Ectodermal cell (in vitro differentiated cells): ENCODE data around the gene VWA8.

Experiments used
- H3K27ac ChIP-seq: 2 replicates; pipeline ENCODE4 v1.7.0; 2013; ENCODE audit warnings: mild to moderate bottlenecking, low read depth, low read length; ENCODE audit not compliant: insufficient read depth, poor library complexity, severe bottlenecking
- H3K27me3 ChIP-seq: 2 replicates; pipeline ENCODE4 v1.7.0; 2013; ENCODE audit warnings: mild to moderate bottlenecking, low read length; ENCODE audit not compliant: insufficient read depth, control insufficient read depth, poor library complexity, severe bottlenecking
- H3K36me3 ChIP-seq: one replicate; pipeline ENCODE4 v1.7.0; 2013; ENCODE audit warnings: low read length; ENCODE audit not compliant: control insufficient read depth, insufficient read depth
- H3K4me1 ChIP-seq: one replicate; pipeline ENCODE4 v1.7.0; 2013; ENCODE audit warnings: low read length; ENCODE audit not compliant: control insufficient read depth, insufficient read depth
- H3K4me3 ChIP-seq: 2 replicates; pipeline ENCODE4 v1.7.0; 2013; ENCODE audit warnings: low read depth, low read length, control low read depth; ENCODE audit not compliant: insufficient read depth
- H3K9me3 ChIP-seq: 2 replicates; pipeline ENCODE4 v1.7.0; 2013; ENCODE audit warnings: mild to moderate bottlenecking, low read length, moderate library complexity; ENCODE audit not compliant: control insufficient read depth
- WGBS, 2 experiments: methylation state at CpG; one replicate each; pipeline ENCODE4 v1.1.7; 2013; ENCODE audit warnings: missing lambda C conversion rate in 2 of 2; 5-methylcytosine and 5-hydroxymethylcytosine counted together

The VWA8 gene

GRCh38 chr13:41945926-41946325 is 15.0 kb downstream of the VWA8 start:
- Histone ChIP-seq H3K4me1 (no peaks in the 10 kb centered on the region), H3K27me3 (no peaks in the 10 kb centered on the region), H3K27ac (no peak overlapping the region), H3K36me3 (no peaks in the 10 kb centered on the region), H3K9me3 (no peaks in the 10 kb centered on the region), H3K4me3 (no peak overlapping the region)

- Histone ChIP-seq H3K9me3 (no peaks in the 10 kb centered on the region), H3K4me1 (no peaks in the 10 kb centered on the region), H3K27ac (no peak overlapping the region), H3K27me3 (no peaks in the 10 kb centered on the region), H3K36me3 (no peaks in the 10 kb centered on the region), H3K4me3 (no peak overlapping the region)
- 85 to 86% methylated on average over 3 of the region's 3 CpGs for WGBS, 2 experiments
These were observed 16.1 kb downstream of the VWA8 start for GRCh38 chr13:41944635-41945397.

DNA sequence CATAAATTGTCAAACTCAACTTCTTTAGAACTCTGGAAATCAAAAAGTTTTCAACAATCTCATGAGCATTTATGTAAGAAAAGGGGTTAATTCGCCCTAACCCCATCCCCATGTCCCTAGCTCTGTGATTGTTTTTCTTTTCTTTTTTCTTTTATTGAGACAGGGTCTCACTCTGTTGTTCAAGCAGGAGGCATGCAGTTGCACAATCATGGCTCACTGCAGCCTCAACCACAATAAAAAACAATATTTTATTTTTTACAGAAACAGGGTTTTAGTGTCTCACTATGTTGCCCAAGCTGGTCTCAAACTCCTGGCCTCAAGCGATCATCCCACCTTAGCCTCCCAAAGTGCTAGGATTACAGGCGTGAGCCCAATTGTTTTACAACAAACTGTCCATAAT is 16.7 kb downstream of the VWA8 start:
- WGBS, 2 experiments = 89 to 90% methylated on average over 3 of the region's 3 CpGs
- Histone ChIP-seq H3K9me3 (no peaks in the 10 kb centered on the region), H3K27ac (no peak overlapping the region), H3K36me3 (no peaks in the 10 kb centered on the region), H3K27me3 (no peaks in the 10 kb centered on the region), H3K4me1 (no peaks in the 10 kb centered on the region), H3K4me3 (no peak overlapping the region)

- Histone ChIP-seq H3K27me3 (no peaks in the 10 kb centered on the region), H3K4me3 (no peak overlapping the region), H3K4me1 (no peaks in the 10 kb centered on the region), H3K27ac (no peak overlapping the region), H3K9me3 (no peaks in the 10 kb centered on the region), H3K36me3 (no peaks in the 10 kb centered on the region)
- WGBS, 2 experiments = 94 to 95% methylated on average over 2 of the region's 2 CpGs
These were observed 18.3 kb downstream of the VWA8 start for GRCh38 chr13:41942462-41943094.

DNA sequence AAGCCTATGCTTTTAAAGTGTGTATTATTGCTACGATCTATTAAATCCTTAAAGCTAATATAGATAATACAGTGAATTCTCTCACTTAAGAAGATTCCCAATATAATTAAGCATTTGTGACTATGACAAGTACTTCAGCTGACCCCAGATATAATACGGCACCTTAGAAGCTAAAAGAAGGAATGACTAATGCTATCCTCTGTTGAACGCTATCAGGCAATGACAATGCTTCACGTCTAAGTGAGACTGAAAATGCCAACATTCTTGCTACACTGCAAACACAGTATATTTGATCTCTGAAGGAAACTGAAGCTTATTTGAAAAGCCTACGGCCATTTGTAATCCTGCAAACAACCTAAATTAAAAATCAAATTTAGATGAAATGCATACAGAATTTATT is 19.7 kb downstream of the VWA8 start:
- WGBS, 2 experiments = 91 to 96% methylated on average over 3 to 4 of the region's 5 CpGs

GRCh38 chr13:41939398-41939797 is 21.5 kb downstream of the VWA8 start:
- Histone ChIP-seq H3K36me3 (no peaks in the 10 kb centered on the region), H3K4me3 (no peak overlapping the region), H3K4me1 (no peaks in the 10 kb centered on the region), H3K27me3 (no peaks in the 10 kb centered on the region), H3K27ac (no peak overlapping the region), H3K9me3 (no peaks in the 10 kb centered on the region)

More for the DNA sequence above, 19.7 kb downstream of the VWA8 start:
- Histone ChIP-seq H3K9me3 (no peaks in the 10 kb centered on the region), H3K27ac (no peak overlapping the region), H3K27me3 (no peaks in the 10 kb centered on the region), H3K4me3 (no peak overlapping the region), H3K4me1 (no peaks in the 10 kb centered on the region), H3K36me3 (no peaks in the 10 kb centered on the region)

DNA sequence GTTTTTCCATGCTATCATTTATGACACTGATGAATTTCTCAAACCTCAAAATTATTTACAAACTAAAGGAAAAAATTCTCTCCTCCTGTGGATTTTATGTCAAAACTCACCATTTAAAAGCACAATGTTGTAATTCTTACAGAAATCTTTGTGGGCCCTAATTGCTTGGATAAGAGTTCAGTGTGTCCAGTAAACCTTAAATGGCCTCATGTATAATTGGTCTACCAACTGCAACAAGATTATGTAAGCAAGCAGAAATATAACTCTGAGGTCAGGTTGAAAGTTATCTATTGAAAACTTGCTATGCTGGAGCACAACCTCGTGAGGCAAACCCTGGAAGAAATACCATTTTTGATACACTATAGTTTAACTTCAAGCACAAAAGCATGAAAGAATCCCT is 22.0 kb downstream of the VWA8 start:
- Histone ChIP-seq H3K36me3 (no peaks in the 10 kb centered on the region), H3K4me1 (no peaks in the 10 kb centered on the region), H3K9me3 (no peaks in the 10 kb centered on the region), H3K27me3 (no peaks in the 10 kb centered on the region), H3K27ac (no peak overlapping the region), H3K4me3 (no peak overlapping the region)
- 95 to 96% methylated on average over 1 of the region's 1 CpG for WGBS, 2 experiments

GRCh38 chr13:41937388-41937787 is 23.5 kb downstream of the VWA8 start:
- no peaks in the 10 kb centered on the region for H3K9me3 ChIP-seq
- H3K4me1 ChIP-seq = no peaks in the 10 kb centered on the region
- H3K36me3 ChIP-seq = no peaks in the 10 kb centered on the region
- 94 to 95% methylated on average over 5 of the region's 5 CpGs for WGBS, 2 experiments
- no peaks in the 10 kb centered on the region for H3K27me3 ChIP-seq
- no peak overlapping the region for H3K27ac ChIP-seq
- H3K4me3 ChIP-seq = no peak overlapping the region

DNA sequence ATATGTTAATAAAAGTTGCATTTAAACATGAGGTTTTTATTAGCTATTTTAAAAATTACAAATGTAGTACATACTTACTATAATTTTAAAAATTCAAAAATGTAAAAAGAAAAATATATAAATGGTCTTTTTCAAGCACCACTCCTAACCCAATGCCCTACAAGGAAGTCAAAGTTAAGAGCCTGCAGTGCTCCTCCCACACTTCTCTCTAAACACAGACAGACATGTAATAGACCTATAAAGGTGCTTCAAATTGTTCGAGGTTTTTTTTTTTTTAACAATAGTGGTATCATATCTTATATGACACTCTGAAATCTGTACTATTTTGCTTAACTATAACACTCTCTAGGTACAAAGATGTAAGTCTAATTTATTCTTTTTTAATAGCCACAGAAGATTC is 25.4 kb downstream of the VWA8 start:
- Histone ChIP-seq H3K4me3 (no peak overlapping the region), H3K9me3 (no peaks in the 10 kb centered on the region), H3K36me3 (no peaks in the 10 kb centered on the region), H3K4me1 (no peaks in the 10 kb centered on the region), H3K27me3 (no peaks in the 10 kb centered on the region), H3K27ac (no peak overlapping the region)
- 88% methylated on average over 1 of the region's 1 CpG; no CpG with 5 or more reads in 1 of the 2 experiments for WGBS, 2 experiments

DNA sequence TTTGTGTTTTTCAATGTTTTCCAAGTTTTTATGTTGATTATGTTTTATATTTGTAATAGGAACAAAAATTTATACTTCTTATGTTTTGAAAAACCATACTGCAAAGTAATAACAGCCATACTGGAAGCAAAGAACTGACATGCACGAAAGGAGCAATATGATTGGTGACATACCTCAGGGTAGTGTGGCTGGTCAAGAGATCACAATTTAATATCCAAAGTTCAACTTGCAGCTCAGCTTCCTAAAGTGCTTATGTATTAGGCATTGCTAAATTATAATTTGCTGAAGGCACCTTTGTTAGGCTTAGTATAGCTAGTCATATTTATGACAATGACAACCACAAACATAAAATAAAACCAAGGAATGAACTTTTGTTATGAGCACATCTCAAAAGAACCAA is 25.9 kb downstream of the VWA8 start:
- Histone ChIP-seq H3K4me3 (no peak overlapping the region), H3K9me3 (no peaks in the 10 kb centered on the region), H3K27ac (no peak overlapping the region), H3K4me1 (no peaks in the 10 kb centered on the region), H3K36me3 (no peaks in the 10 kb centered on the region), H3K27me3 (no peaks in the 10 kb centered on the region)
- 86 to 100% methylated on average over 1 of the region's 1 CpG for WGBS, 2 experiments
